GM04504 (cell line): ENCODE data around the gene SPATS2.
A peak's percentile ranks its signal among the peaks of the same experiment; 100 is the strongest.
"Not testable (repeated sequence)": the region's sequence is repeated elsewhere in the genome, so short reads cannot be mapped to it uniquely, and the experiment has no call there.

Experiments used
- DNase-seq: peaks from one replicate; pipeline ENCODE4 v3.0.0-alpha.2; 2012; ENCODE audit warnings: low read depth

The SPATS2 gene

DNA sequence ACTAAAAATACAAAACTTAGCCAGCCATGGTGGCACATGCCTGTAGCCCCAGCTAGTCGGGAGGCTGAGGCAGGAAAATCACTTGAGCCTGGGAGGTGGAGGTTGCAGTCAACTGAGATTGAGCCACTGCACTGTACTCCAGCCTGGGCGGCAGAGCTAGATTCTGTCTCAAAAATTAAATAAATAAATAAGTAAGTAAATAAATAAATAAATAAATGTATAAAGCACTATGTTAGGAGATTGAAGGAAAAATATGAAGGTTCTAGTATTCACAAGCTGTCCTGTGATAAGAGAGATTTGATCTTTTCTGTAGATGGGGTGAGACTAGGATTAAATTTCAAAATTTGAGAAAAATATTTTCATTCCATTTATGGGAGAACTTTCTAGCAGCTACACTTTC is 14.9 kb upstream of the SPATS2 start:
- no peak for DNase-seq

DNA sequence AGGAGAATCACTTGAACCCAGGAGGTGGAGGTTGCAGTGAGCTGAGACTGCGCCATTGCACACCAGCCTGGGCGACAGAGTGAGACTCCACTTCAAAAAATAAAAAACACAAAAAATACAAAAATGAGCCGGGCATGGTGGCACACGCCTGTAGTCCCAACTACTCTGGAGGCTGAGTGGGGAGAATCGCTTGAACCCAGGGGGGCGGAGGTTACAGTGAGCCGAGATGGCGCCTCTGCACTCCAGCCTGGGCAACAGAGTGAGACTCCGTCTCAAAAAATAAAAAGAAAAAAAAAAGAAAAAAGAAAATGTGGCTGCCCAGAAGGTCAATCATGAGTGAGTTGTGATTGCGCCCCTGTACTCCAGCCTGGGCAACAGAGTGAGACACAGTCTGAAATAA is 11.3 kb upstream of the SPATS2 start:
- DNase-seq, result no peak

DNA sequence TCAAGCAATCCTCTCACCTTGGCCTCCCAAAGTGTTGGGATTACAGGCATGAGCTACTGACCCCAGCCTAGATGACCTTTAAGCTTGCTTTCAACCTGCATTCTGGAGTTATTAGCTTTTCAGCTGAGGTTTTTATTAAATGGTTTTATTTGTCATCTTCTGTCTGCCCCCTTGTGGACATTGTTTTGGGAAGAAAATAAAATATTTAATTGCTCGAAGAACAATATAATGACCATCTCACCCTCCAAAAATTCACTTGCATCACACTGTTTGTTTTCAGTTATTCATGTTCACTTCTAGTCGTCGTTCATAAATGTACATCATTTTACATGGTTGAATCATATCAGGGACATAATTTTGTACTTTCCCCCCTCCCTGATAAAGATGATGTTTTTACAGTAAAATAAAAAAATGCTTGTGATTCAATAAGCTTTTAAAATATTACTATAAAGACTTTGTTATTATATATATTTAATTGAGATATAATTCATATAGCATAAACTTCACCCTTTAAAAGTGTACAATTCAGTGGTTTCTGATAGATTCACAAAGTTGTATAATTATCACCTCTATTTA is 10.1 kb upstream of the SPATS2 start:
- DNase-seq, result no peak

DNA sequence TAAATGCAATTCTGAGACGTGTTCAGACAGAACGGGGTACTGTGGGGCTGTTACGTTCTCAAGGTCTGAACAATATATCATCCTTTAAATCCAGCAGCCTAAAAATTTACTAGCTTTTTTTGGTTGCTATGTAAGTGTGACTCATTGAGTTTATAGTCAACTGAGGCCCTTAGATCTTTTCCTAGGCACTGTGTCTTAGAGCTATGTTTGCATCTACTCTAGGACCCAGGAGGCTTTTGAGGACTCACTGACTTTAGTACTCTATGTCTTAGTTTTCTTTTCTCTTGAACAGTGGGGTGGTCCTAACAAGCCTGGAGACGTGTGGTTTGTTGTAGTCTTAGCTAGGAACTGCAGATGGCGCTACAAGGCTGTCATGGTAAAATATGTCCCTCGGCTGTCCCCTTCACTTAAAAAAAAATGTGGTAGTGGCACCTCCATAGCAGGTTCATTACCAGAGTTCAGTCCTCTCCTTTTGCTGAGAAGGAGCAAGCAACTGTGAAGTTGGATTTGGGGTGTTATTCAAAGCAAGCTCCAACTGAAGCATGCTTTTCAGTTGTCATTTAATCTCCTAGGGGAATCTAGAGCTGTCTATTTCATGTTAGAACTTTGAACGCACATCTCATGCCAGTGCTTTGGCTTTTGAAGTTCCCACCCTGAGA is 8.7 kb upstream of the SPATS2 start:
- DNase-seq, result no peak

DNA sequence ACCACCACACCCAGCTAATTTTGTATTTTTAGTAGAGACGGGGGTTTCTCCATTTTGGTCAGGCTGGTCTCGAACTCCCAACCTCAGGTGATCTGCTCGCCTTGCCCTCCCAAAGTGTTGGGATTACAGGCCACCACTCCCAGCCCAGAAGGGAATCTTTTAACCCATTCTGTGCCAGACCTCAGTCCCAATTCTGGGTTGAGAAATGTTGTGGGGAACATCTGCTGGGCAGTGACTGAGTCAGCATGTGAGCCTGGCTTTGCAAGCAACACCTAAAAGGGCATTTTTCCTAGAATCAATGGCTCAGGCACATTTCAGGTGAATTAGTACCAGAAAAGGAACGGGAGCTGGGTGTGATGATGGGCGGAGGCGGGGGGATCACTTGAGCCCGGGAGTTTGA is 7.6 kb upstream of the SPATS2 start:
- no peak for DNase-seq

DNA sequence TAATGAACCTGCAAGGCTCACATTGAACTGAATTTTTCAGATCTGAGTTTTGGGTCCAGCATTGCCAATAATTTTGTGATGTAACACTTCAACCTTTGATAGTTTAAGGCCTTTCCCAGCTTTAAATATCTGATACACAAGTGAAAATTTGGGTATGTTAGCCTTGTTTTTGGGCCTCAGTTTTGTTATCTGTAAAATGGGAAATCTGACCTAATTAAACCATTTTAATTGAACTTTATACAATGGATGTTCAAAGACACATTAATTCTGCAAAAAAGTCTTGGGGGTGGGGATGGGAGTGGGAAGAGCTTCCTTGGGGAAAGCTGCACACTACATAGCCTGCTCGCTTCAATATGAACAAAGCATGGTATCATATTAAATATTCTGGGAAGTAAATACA is 5.2 kb upstream of the SPATS2 start:
- DNase-seq, result no peak

DNA sequence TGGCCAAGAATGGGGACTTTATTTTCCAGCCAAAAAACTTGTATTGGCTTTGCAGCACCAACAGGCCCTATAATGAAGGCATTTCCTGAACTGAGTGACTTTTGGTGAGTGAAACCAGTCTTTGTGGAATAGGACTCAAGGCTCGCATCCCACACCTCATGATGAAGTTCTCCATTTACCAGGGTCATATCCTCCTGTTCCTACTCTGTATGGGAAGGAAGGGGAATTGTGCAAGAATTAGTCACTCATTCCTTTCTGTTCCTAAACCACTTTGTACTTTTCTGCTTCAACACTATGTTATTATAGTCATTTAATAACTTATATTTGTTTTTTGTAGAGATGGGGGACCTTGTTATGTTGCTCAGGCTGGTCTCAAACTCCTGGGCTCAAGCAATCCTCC is 2.3 kb upstream of the SPATS2 start:
- peak; percentile 25 for DNase-seq

DNA sequence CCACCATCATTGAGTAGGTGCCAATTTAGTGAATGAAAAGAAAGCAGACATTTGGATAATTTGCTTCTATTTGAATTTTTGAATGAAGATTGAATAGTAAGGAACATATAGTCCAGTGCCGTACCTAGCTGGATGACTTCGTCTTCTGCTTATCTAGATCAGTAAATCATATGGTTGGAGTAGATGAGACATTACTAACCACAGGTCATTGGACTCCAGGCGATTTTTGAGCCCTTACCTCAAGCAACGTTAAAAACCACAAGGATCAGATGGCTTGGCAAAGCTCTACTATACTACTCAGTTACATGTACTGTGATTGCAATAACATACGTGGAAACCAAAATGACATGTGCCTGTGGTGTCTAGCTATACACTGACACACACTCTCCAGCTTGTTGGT is 1.7 kb upstream of the SPATS2 start:
- no peak for DNase-seq

DNA sequence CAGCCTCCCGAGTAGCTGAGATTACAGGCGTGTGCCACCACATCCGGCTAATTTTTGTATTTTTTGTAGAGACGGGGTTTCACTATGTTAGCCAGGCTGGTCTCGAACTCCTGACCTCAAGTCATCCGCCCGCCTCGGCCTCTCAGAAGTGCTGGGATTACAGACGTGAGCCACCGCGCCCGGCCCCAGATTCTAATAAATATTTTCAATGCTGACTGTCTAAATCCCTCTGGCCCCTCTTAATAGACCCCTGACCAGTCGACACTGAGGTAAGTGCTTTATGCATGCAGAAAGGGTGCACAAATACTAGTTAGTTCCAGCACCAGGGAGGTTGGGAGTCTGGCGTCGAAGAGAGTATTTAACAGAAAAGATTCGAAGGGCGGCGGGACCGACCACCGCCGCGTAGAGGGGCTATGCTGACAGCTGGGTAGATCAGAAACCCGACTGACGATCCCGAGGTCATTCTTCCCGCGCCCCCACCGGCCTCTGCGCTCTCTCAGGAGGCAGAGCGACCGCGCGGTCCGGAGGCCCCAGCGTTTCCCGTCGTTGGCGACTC is 1.1 kb upstream of the SPATS2 start:
- DNase-seq, result no peak

DNA sequence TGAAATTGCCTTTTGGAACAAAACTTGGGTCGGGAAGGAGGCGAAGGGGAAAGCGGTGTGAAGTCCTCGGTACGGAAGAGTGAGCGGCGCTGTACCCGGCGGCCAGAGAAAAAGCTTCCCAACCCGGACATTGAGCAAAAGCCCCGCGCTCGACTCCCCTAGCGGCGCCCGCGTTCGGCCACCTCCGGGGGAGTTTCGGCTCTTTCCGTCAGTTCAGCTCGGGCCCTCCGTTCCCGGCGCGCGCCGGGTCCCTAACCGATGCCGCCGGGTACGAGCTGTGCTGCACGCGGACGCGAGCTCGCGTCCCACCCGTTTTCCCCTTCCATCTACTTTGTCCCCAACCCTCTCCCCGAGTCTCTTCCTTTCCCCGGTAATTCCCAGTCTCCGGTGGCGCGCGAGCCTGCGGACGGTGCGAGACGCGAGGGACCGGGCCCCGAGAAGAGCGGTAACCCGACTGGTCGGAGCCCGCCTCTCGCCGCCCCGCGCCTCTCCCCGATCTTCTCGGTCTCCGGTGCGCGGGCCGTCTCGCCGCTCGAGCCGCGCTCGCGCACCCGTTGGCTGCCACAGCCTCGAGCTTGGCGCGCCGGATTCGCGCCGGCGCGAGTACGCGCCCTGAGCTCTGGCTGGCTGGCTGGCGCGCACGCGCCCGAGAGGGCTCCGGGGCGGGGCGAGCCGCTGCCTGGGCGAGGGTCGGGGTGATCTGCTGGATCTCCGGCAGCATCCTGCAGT is 446 bp upstream of the SPATS2 start:
- peak; percentile 78 for DNase-seq

DNA sequence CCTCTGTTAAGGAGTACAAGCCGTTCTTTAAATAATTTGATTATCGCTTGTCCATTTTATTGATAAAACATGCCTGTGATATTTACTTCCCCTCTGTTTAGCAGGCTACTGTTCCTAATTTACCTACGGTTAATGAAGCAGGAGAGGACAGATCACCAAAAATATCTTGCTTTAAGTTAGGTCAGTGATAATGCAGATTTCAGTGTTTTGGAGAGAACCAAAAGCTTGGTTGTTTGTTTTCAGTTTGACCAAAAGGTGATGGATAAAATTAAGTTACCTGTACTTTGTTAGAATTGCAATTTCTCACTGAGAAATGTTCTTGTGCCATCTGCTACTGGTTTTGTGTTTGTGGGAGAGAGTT is 958 bp downstream of the SPATS2 start:
- DNase-seq, result no peak

DNA sequence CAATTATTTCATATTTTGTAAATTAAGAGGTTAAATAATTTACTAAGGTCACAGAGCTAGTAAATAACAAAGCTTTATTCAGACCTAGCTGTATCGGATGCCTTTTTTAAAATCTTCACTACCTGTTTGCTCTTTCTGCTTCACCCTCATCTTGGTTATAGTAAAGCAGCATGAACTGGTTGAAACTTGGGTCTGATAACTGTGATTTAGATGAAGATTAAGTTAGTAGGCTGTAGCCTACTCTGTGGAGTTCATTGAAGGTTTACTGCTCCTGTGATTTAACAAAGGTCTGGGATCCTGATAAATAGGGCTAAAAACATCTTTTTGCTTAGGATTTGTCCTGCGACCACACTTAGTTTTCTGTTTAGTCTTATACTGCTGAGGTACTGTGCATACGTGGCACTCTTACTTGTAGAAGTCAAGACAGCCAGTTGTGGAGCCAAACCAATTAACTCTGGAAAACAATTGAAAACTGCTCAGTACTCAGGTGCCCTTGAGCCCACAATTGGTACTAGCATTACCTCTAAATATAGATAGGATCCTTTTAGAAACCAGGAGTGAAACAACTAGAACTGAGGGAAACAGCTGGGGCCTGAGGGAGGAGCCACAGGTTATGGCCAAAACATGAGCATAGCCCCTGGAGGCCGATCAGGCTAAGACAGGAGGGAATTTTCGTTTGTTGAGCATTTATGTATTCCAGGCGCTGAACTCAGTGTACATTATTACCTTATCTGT is 2.3 kb downstream of the SPATS2 start:
- no peak for DNase-seq

DNA sequence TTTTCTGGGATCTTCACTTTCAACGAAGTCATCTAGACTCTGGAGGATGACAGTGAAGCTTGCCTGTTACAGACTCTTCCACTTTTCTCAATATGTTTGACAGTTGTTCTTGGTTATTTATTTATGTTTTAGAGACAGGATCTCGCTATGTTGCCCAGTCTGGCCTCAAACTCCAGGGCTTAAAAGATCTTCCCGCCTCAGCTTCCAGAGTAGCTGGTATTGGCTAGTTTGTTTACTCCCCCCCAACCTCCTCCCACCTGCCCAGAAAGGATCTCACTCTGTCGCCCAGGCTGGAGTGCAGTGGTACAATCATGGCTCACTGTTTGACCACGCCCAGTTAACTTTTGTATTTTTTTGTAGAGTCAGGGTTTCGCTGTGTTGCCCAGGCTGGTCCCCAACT is 3.3 kb downstream of the SPATS2 start:
- DNase-seq, result no peak

DNA sequence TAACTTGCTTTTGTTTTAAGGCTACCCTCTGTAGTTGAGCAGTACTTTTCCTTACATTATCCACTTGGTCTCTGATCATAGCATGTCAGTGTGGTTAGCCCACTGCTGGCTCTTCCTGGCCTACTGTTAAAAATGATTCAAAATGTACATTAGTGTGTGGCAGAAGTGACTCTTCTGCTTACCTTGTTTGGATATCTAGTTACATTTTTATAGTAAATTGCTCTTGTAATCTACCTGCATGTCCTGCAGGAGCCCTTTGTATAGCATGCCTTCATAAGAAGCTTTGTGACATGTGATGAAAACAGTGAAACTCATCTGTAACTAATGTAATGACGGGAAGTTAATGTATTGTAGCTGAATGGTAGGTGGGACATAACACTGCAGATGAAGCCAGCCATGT is 8.1 kb downstream of the SPATS2 start:
- no peak for DNase-seq

DNA sequence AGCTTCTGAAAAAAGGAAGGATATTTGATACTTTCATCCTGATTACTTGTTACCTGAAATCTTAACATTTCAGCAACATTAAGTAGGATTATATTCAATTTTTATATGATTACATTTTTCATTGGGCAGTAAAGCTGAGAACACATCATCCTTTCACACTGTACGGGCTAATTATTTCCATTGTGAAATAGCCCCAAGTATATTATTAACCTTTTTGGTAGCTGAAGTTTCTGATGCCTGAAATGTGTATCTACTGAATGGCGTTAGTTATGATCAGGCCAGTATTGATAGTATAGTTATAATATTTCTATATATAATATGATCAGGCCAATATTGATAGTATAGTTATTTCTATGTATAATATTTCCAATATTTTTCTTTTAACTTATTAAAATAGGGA is 10.1 kb downstream of the SPATS2 start:
- no peak for DNase-seq

DNA sequence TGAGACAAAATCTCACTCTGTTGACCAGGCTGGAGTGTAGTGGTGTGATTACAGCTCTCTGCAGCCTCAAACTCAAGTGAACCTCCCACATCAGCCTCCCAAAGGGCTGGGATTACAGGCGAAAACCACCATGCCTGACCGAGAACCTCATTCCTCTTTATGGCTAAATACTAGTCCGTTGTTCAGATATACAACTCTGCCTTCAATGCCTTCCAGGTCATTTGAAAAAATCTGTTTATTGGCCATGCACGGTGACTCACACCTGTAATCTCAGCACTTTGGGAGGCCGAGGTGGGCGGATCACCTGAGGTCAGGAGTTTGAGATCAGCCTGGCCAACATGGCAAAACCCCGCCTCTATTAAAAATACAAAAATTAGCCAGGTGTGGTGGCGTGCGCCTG is 12.9 kb downstream of the SPATS2 start:
- not testable (repeated sequence) for DNase-seq

DNA sequence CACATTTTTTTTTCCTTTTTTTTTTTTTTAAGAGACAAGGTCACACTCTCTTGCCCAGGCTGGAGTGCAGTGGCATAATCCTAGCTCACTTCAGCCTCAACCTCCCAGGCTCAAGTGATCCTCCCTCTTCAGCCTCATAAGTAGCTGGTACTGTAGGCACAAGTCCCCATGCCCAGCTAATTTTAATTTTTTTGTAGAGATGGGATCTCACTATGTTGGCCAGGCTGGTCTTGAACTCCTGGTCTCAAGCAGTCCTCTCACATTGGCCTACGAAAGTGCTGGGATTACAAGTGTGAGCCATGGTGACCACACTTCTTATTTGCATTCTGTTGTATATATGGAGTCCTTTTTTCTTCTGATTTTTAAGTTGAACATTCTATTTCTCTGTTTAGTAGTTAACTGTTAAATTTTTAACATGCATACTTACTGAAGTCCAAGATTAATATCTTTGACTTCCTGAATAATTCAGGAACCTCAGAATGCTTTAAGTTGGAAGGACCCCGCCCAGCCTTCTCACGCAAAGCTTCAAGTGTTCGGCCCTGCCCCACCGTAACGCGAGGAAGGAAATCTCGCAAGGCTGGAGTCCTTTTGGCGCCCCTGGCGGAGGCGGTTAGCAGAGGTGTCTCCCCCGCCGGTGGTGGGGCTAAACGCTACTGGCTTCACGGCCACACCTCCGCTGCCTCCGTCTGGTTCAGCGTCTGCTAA is 21.6 kb downstream of the SPATS2 start:
- no peak for DNase-seq

DNA sequence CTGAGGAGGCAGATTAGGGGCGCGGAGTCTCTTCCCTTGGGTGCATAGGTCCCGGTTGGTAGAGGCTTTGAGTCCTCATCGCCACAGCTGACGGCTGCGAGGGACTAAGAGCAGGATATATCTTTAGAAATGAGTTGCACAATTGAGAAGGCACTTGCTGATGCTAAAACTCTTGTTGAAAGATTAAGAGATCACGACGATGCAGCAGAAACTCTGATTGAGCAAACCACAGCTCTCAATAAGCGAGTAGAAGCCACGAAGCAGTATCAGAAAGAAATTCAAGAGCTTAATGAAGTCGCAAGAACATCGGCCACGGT is 22.1 kb downstream of the SPATS2 start:
- no peak for DNase-seq

DNA sequence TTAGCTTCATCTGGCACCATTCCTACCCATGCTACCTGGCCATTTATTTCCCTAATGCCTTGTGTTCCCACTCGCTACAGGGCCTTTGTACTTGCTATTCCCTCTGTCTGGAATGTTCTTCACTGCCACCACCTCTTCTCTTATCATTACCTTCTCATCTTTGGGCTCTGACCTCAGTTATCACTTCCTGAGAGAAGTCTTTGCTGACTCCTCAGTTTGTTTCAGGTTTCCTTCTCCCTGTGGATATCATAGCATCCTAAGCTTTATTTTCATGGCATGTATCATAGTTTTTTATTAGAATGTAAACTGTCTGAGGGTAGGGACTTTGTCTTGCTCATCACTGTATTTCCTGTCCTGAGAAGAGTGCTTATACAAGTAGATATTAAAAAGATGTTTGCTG is 29.7 kb downstream of the SPATS2 start:
- DNase-seq, result no peak

DNA sequence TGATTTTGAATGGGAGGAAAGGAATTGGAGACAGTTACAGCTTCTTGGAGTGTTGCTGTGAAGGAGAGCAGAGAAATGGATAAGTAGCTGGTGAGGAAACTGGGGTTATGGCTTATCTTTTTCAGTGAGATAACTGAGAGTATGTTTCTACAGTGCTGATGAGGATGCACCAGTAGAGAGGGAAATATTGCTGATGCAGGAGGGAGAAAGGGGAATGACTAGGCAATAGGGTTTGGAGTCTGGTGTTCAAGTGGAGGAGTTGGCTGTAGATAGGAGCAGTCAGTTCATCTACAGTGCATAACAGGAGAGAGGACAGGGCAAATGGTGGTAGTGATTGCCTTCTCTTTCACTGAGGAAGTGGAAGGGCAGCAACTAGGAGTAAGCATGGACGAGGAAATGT is 33.0 kb downstream of the SPATS2 start:
- DNase-seq, result no peak

DNA sequence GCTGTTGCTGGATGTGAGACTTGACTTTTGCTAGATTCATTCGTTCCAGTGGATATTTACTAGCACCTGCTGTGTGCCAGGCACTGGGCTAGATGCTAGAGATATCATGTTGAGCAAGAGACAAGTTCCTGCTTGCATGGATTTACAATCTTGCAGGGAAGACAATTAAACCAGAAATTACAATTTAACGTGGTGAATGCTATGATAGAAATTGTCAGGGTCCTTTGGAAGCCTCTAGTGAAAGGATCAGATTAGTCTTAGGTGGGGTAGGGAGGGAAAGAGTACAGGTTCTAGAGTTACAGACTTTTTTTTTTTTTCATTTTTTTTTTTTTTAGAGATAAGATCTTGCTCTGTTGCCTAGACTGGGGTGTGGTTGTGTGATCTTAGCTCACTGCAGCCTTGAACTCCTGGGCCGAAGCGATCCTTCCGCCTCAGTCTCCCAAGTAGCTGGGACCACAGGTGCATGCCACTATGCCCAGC is 36.7 kb downstream of the SPATS2 start:
- DNase-seq, result no peak

DNA sequence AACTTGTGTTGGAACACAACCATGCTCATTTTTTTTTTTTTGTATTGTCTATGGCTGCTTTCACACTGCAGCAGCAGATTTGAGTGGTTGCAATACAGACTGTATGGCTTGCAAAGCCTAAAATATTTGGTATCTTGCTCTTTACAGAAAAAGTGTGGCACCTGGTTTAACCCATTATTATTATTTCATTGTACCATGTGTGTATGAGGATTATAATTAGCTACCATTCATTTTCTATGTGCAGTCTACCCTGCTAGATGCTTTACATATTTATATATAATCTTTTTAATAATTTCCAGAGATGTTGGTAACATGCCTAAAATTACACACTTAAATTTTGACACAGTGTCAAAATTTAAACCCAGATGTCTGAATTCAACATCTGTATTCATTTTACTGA is 37.7 kb downstream of the SPATS2 start:
- DNase-seq, result no peak
